Measurements from ENCODE around the gene ZNF385A. TPM values are rescaled to one million over a fixed set of nuclear protein-coding genes. Genes with fewer than 3 reads are reported as not detected.

The ZNF385A gene
- total and polyA plus RNA-seq, 2 of the 8 experiments (the other 6 are each of a cell fraction or from before 2014, with no cell fraction given): 5.2 to 14.3 TPM

DNA sequence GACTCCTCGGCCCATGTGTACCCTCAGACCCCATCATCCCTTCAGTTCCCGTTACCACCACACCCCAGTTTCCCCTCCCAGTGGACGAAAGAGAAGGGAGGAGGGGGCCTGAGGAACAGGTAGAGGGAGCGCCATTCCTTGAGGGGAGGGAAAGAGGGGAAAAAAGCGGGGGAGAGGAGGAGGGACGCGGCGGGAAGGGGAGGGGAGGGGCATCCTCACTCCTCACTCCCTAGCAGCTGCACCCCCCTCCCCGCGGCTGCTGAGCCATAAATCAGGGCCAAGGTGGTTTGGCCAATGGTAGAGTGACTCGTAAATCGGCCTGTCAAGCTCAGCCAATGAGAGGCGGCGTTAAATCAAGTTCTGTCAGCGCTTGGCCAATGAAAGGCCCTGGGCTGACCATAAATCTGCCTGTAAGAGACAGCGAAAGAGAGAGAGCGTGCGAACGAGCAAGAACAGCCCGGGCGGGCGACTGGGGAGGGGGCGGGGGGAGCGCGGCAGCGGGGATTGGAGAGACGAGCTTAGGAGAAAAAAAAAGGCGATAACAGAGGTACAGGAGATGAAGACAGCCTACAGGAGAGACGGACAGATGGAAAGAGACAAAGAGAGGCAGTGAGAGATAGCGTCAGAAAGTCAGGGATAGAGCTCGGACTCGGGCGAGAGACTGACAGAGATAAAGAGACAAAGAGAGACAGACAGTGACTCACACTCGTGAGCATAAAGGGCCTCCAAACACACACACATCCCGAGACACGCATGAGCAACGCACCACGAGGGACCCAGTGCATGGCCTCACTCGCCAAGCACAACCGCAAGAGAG is 25.4 kb downstream of the ZNF385A start (continued):
- TF ChIP-seq KDM1A (IDR thresholded peaks at IDR 0.05; ENCODE audit: borderline replicate concordance, low read length) (0 out of 2 replicates have a peak, but pooled peaks have one; percentile 37), CREB1 (IDR thresholded peaks at IDR 0.05) (peak; percentile 72), JUN (IDR thresholded peaks at IDR 0.05; ENCODE audit: low read depth, low read length) (no peak), SP2 (IDR thresholded peaks at IDR 0.05; ENCODE audit: low read length) (peak; percentile 68), HDAC2 (IDR thresholded peaks at IDR 0.05; ENCODE audit: borderline replicate concordance in 1 of 2, low read depth in 2 of 2, low read length in 2 of 2) (0 out of 4 replicates have a peak, but pooled peaks of 1 of the 2 experiments have one; percentile 23), TAF1 (IDR thresholded peaks at IDR 0.05; ENCODE audit: low read depth, low read length) (peak; percentile 18; the same call in 1 of the 2 replicates), SAP30 (IDR thresholded peaks at IDR 0.05; ENCODE audit: insufficient read depth, insufficient replicate concordance, low read length) (peak; percentile 77), NANOG (IDR thresholded peaks at IDR 0.05; ENCODE audit: insufficient read depth, low read depth, low read length, poor library complexity, severe bottlenecking) (peak; percentile 90), RNF2 (IDR thresholded peaks at IDR 0.05; ENCODE audit: borderline replicate concordance, low read depth, low read length, missing control alignments, poor library complexity, severe bottlenecking) (no peak), SP1 (IDR thresholded peaks at IDR 0.05; ENCODE audit: low read depth, low read length) (peak; percentile 100), RAD21 (IDR thresholded peaks at IDR 0.05 in 1 of 2, conservative IDR thresholded peaks at IDR 0.05 in 1 of 2; ENCODE audit: low read depth in 2 of 2, low read length in 2 of 2) (no peak)
- TF ChIP-seq, protein P1, sequence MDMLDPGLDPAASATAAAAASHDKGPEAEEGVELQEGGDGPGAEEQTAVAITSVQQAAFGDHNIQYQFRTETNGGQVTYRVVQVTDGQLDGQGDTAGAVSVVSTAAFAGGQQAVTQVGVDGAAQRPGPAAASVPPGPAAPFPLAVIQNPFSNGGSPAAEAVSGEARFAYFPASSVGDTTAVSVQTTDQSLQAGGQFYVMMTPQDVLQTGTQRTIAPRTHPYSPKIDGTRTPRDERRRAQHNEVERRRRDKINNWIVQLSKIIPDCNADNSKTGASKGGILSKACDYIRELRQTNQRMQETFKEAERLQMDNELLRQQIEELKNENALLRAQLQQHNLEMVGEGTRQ (IDR thresholded peaks at IDR 0.05; ENCODE audit: low read length): no peak
- TF ChIP-seq, protein P2, sequence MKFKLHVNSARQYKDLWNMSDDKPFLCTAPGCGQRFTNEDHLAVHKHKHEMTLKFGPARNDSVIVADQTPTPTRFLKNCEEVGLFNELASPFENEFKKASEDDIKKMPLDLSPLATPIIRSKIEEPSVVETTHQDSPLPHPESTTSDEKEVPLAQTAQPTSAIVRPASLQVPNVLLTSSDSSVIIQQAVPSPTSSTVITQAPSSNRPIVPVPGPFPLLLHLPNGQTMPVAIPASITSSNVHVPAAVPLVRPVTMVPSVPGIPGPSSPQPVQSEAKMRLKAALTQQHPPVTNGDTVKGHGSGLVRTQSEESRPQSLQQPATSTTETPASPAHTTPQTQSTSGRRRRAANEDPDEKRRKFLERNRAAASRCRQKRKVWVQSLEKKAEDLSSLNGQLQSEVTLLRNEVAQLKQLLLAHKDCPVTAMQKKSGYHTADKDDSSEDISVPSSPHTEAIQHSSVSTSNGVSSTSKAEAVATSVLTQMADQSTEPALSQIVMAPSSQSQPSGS (IDR thresholded peaks at IDR 0.05; ENCODE audit: low read length): 0 out of 2 replicates have a peak, but pooled peaks have one; percentile 35
